Neuron (in vitro differentiated cells): ENCODE data around the gene FAM107A.
"Not testable (repeated sequence)": the region's sequence is repeated elsewhere in the genome, so short reads cannot be mapped to it uniquely, and the experiment has no call there.

Experiments
- H2AFZ ChIP-seq: one replicate; pipeline ENCODE4 v1.6.1; 2013; ENCODE audit warnings: low read depth, mild to moderate bottlenecking, inconsistent platforms, low read length, moderate library complexity
- H3K27me3 ChIP-seq: one replicate; pipeline ENCODE4 v1.6.1; 2013; ENCODE audit warnings: low read length; ENCODE audit not compliant: insufficient read depth
- H3K36me3 ChIP-seq: one replicate; pipeline ENCODE4 v1.6.1; 2013; ENCODE audit warnings: low read length; ENCODE audit not compliant: insufficient read depth
- H3K4me1 ChIP-seq: one replicate; pipeline ENCODE4 v1.6.1; 2013; ENCODE audit warnings: low read length; ENCODE audit not compliant: insufficient read depth
- H3K4me3 ChIP-seq: 2 replicates; pipeline ENCODE4 v1.5.1; 2013; ENCODE audit warnings: mild to moderate bottlenecking, low read length, moderate library complexity
- H3K9me3 ChIP-seq: one replicate; pipeline ENCODE4 v1.6.1; 2013; ENCODE audit warnings: low read length

FAM107A gene

GRCh38 chr3:58535531-58536500 lies 41.4 kb downstream of the FAM107A start:
- Histone ChIP-seq H3K27me3 (no peaks in the 10 kb centered on the region), H3K4me1 (peaks cover 14% of the 10 kb centered on the region), H3K36me3 (no peaks in the 10 kb centered on the region), H2AFZ (no peak overlapping the region), H3K4me3 (no peak overlapping the region), H3K9me3 (peaks cover 3% of the 10 kb centered on the region)

- H3K4me3 ChIP-seq: no peak overlapping the region
- H3K36me3 ChIP-seq: no peaks in the 10 kb centered on the region
- no peaks in the 10 kb centered on the region for H3K27me3 ChIP-seq
- no peak overlapping the region for H2AFZ ChIP-seq
- H3K4me1 ChIP-seq: peaks cover 14% of the 10 kb centered on the region
- H3K9me3 ChIP-seq: peaks cover 3% of the 10 kb centered on the region
Measured at GRCh38 chr3:58534592-58535494, 42.3 kb downstream of the FAM107A start.

GRCh38 chr3:58532794-58533220 lies 44.4 kb downstream of the FAM107A start:
- Histone ChIP-seq H3K36me3 (no peaks in the 10 kb centered on the region), H3K4me1 (peaks cover 7% of the 10 kb centered on the region), H3K4me3 (no peak overlapping the region), H3K9me3 (peaks cover 3% of the 10 kb centered on the region), H3K27me3 (no peaks in the 10 kb centered on the region), H2AFZ (no peak overlapping the region)

- Histone ChIP-seq H3K9me3 (peaks cover 3% of the 10 kb centered on the region), H3K4me1 (peaks cover 4% of the 10 kb centered on the region), H3K4me3 (no peak overlapping the region), H2AFZ (no peak overlapping the region), H3K36me3 (no peaks in the 10 kb centered on the region), H3K27me3 (no peaks in the 10 kb centered on the region)
Measured at GRCh38 chr3:58531956-58532355, 45.2 kb downstream of the FAM107A start.

GRCh38 chr3:58531555-58531954 lies 45.6 kb downstream of the FAM107A start:
- no peak overlapping the region for H3K4me3 ChIP-seq
- H3K36me3 ChIP-seq: no peaks in the 10 kb centered on the region

GRCh38 chr3:58530354-58530865 lies 46.8 kb downstream of the FAM107A start:
- Histone ChIP-seq H3K27me3 (no peaks in the 10 kb centered on the region), H3K4me3 (no peak overlapping the region), H3K9me3 (peaks cover 5% of the 10 kb centered on the region), H3K36me3 (no peaks in the 10 kb centered on the region), H2AFZ (no peak overlapping the region), H3K4me1 (no peaks in the 10 kb centered on the region)

More at GRCh38 chr3:58531555-58531954, 45.6 kb downstream of the FAM107A start:
- Histone ChIP-seq H3K27me3 (no peaks in the 10 kb centered on the region), H3K9me3 (peaks cover 4% of the 10 kb centered on the region), H3K4me1 (peaks cover under 1% of the 10 kb centered on the region), H2AFZ (no peak overlapping the region)

GRCh38 chr3:58529516-58530353 lies 47.5 kb downstream of the FAM107A start:
- no peaks in the 10 kb centered on the region for H3K4me1 ChIP-seq
- H3K9me3 ChIP-seq: peaks cover 2% of the 10 kb centered on the region
- H3K4me3 ChIP-seq: no peak overlapping the region
- no peaks in the 10 kb centered on the region for H3K27me3 ChIP-seq
- H3K36me3 ChIP-seq: no peaks in the 10 kb centered on the region
- no peak overlapping the region for H2AFZ ChIP-seq

- H3K4me3 ChIP-seq: no peak overlapping the region
- no peak overlapping the region for H2AFZ ChIP-seq
- H3K36me3 ChIP-seq: no peaks in the 10 kb centered on the region
- peaks cover 2% of the 10 kb centered on the region for H3K9me3 ChIP-seq
- H3K4me1 ChIP-seq: no peaks in the 10 kb centered on the region
- no peaks in the 10 kb centered on the region for H3K27me3 ChIP-seq
Measured at GRCh38 chr3:58528629-58529028, 48.6 kb downstream of the FAM107A start.

GRCh38 chr3:58527440-58527839 lies 49.8 kb downstream of the FAM107A start:
- H3K36me3 ChIP-seq, H3K9me3 ChIP-seq, H3K4me1 ChIP-seq, H2AFZ ChIP-seq, H3K27me3 ChIP-seq, H3K4me3 ChIP-seq: not testable (repeated sequence)

GRCh38 chr3:58526515-58526957 lies 50.7 kb downstream of the FAM107A start:
- Histone ChIP-seq H3K9me3 (peaks cover 2% of the 10 kb centered on the region), H3K4me1 (peaks cover 11% of the 10 kb centered on the region), H3K27me3 (no peaks in the 10 kb centered on the region), H3K4me3 (no peak overlapping the region), H3K36me3 (no peaks in the 10 kb centered on the region), H2AFZ (no peak overlapping the region)

- H3K4me3 ChIP-seq: no peak overlapping the region
- no peaks in the 10 kb centered on the region for H3K27me3 ChIP-seq
- H3K36me3 ChIP-seq: no peaks in the 10 kb centered on the region
- H3K9me3 ChIP-seq: peaks cover 2% of the 10 kb centered on the region
- H2AFZ ChIP-seq: no peak overlapping the region
- peaks cover 12% of the 10 kb centered on the region for H3K4me1 ChIP-seq
Measured at GRCh38 chr3:58524326-58524888, 52.8 kb downstream of the FAM107A start.
